GM20000 (cell line): Measurements from ENCODE around the gene ITPR2.
"Not testable (repeated sequence)": the region's sequence is repeated elsewhere in the genome, so short reads cannot be mapped to it uniquely, and the experiment has no call there.

Experiments
- DNase-seq: peaks from one replicate; pipeline ENCODE4 v3.0.0; 2012; ENCODE audit warnings: low spot score
- CTCF ChIP-seq: IDR thresholded peaks from 2 replicates; pipeline ENCODE4 v1.5.1; 2012; ENCODE audit warnings: mild to moderate bottlenecking, control low read depth; ENCODE audit errors: extremely low read depth, missing control alignments

ITPR2 gene

GRCh38 chr12:26680727-26681455 lies 152.1 kb downstream of the ITPR2 start:
- TF ChIP-seq CTCF: no peak
- no peak for DNase-seq

GRCh38 chr12:26678697-26679660 lies 154.0 kb downstream of the ITPR2 start:
- no peak for DNase-seq
- TF ChIP-seq CTCF: no peak

- DNase-seq: not testable (repeated sequence)
Measured at GRCh38 chr12:26671487-26671886, 161.5 kb downstream of the ITPR2 start.

- no peak for TF ChIP-seq CTCF
- DNase-seq: no peak
Measured at GRCh38 chr12:26668847-26669246, 164.1 kb downstream of the ITPR2 start.

- no peak for DNase-seq
- no peak for TF ChIP-seq CTCF
Measured at GRCh38 chr12:26668230-26668629, 164.8 kb downstream of the ITPR2 start.

GRCh38 chr12:26666286-26666685 lies 166.7 kb downstream of the ITPR2 start:
- no peak for TF ChIP-seq CTCF
- DNase-seq: no peak

GRCh38 chr12:26661399-26661798 lies 171.6 kb downstream of the ITPR2 start:
- TF ChIP-seq CTCF: no peak
- no peak for DNase-seq
